Measurements from ENCODE around the gene VWA5B2.

Gene VWA5B2

GRCh38 chr3:184237211-184237610 is 7.8 kb downstream of the VWA5B2 start:
- H4K20me1 ChIP-seq (ENCODE audit: insufficient read depth, low read length) = no peaks in the 10 kb centered on the region
- no peaks in the 10 kb centered on the region for H3K4me1 ChIP-seq (ENCODE audit: insufficient read depth, low read length, severe bottlenecking)
- peaks cover 9% of the 10 kb centered on the region for H3K27me3 ChIP-seq (ENCODE audit: insufficient read depth, low read length)
- no peaks in the 10 kb centered on the region for H3K9me3 ChIP-seq (ENCODE audit: low read length)
- no peaks in the 10 kb centered on the region for H3F3A ChIP-seq (ENCODE audit: insufficient read depth, low read length)
- peaks cover 3% of the 10 kb centered on the region for H3K36me3 ChIP-seq (ENCODE audit: insufficient read depth, low read length)
- no peak for TF ChIP-seq CTCF (IDR thresholded peaks at IDR 0.05; ENCODE audit: low read length)
- no peak for TF ChIP-seq EZH2 (IDR thresholded peaks at IDR 0.05; ENCODE audit: borderline replicate concordance, low read length)
- no peak overlapping the region for H2AFZ ChIP-seq (ENCODE audit: low read length)
- no peak overlapping the region for H3K27ac ChIP-seq (ENCODE audit: low read depth, low read length, poor library complexity, severe bottlenecking)
- no peak overlapping the region for H3K4me3 ChIP-seq (ENCODE audit: low read depth, low read length, poor library complexity, severe bottlenecking)
- no peaks in the 10 kb centered on the region for H3K9me2 ChIP-seq (ENCODE audit: low read depth, low read length)
- no peak overlapping the region for H3K9ac ChIP-seq (ENCODE audit: low read length)
- H3K4me2 ChIP-seq (ENCODE audit: low read length) = no peak overlapping the region
- no peaks in the 10 kb centered on the region for H3K79me2 ChIP-seq (ENCODE audit: insufficient read depth, low read length)

GRCh38 chr3:184237807-184238206 is 8.4 kb downstream of the VWA5B2 start:
- H3F3A ChIP-seq (ENCODE audit: insufficient read depth, low read length) = no peaks in the 10 kb centered on the region
- H4K20me1 ChIP-seq (ENCODE audit: insufficient read depth, low read length) = no peaks in the 10 kb centered on the region
- peaks cover 9% of the 10 kb centered on the region for H3K36me3 ChIP-seq (ENCODE audit: insufficient read depth, low read length)
- H3K9me2 ChIP-seq (ENCODE audit: low read depth, low read length) = no peaks in the 10 kb centered on the region
- no peak overlapping the region for H3K9ac ChIP-seq (ENCODE audit: low read length)
- H3K4me2 ChIP-seq (ENCODE audit: low read length) = no peak overlapping the region
- H2AFZ ChIP-seq (ENCODE audit: low read length) = no peak overlapping the region
- H3K27ac ChIP-seq (ENCODE audit: low read depth, low read length, poor library complexity, severe bottlenecking) = no peak overlapping the region
- TF ChIP-seq EZH2 (IDR thresholded peaks at IDR 0.05; ENCODE audit: borderline replicate concordance, low read length) = no peak
- TF ChIP-seq CTCF (IDR thresholded peaks at IDR 0.05; ENCODE audit: low read length) = no peak
- peaks cover 6% of the 10 kb centered on the region for H3K27me3 ChIP-seq (ENCODE audit: insufficient read depth, low read length)
- no peaks in the 10 kb centered on the region for H3K9me3 ChIP-seq (ENCODE audit: low read length)
- no peak overlapping the region for H3K4me3 ChIP-seq (ENCODE audit: low read depth, low read length, poor library complexity, severe bottlenecking)
- H3K79me2 ChIP-seq (ENCODE audit: insufficient read depth, low read length) = no peaks in the 10 kb centered on the region
- no peaks in the 10 kb centered on the region for H3K4me1 ChIP-seq (ENCODE audit: insufficient read depth, low read length, severe bottlenecking)

GRCh38 chr3:184238246-184238818 is 8.9 kb downstream of the VWA5B2 start:
- Histone ChIP-seq H3K4me1 (ENCODE audit: insufficient read depth, low read length, severe bottlenecking) (no peaks in the 10 kb centered on the region), H3K9ac (ENCODE audit: low read length) (no peak overlapping the region), H4K20me1 (ENCODE audit: insufficient read depth, low read length) (no peaks in the 10 kb centered on the region), H2AFZ (ENCODE audit: low read length) (no peak overlapping the region), H3F3A (ENCODE audit: insufficient read depth, low read length) (no peaks in the 10 kb centered on the region), H3K4me3 (ENCODE audit: low read depth, low read length, poor library complexity, severe bottlenecking) (no peak overlapping the region), H3K9me3 (ENCODE audit: low read length) (no peaks in the 10 kb centered on the region), H3K9me2 (ENCODE audit: low read depth, low read length) (no peaks in the 10 kb centered on the region), H3K79me2 (ENCODE audit: insufficient read depth, low read length) (no peaks in the 10 kb centered on the region), H3K27me3 (ENCODE audit: insufficient read depth, low read length) (0 out of 2 replicates have a peak, but pooled peaks cover under 1% of the 10 kb centered on the region), H3K27ac (ENCODE audit: low read depth, low read length, poor library complexity, severe bottlenecking) (no peak overlapping the region), H3K36me3 (ENCODE audit: insufficient read depth, low read length) (peaks cover 14% of the 10 kb centered on the region), H3K4me2 (ENCODE audit: low read length) (no peak overlapping the region)
- TF ChIP-seq EZH2 (IDR thresholded peaks at IDR 0.05; ENCODE audit: borderline replicate concordance, low read length) (no peak), CTCF (IDR thresholded peaks at IDR 0.05; ENCODE audit: low read length) (no peak)
